NCI-H82 (cell line): Measurements from ENCODE around the gene TAGLN.

Source experiments
- DNase-seq: peaks from one replicate; lab custom pipeline; 2025; lab: John Stamatoyannopoulos, UW

The TAGLN gene

DNA sequence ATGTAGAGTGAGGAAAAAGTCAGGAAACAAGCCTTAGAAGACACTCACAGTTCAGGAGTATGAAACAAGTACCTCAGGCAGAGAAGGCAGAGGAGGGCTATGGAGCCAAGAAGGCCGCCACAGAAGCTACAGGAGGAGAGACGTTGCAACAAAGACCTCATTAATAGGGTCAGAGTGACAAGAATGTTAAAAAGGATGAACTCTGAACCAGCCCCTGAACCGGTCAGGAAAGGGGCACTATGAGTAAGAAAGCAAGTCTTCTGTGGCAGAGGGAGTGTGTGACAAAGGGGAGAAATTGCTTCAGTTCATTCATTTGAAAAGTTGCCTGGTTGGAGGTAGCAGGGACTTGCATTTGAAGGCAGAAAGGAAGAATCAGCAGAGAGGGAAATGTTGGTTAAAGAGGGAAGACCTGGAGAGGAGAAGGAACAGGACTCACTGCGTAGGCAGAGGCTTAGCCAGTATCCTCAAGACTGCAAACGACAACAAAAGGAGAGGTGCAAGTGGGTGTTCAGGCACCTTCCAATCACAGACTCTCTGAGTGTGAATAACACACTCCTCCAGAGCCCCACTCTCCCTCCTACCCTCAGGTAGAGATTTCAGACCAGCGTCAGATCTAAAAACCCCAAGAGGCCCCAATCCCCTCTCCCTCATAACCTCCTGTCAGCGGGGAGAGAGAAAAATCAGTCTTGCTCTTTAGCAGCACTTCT lies 15.4 kb downstream of the TAGLN start:
- no peak for DNase-seq

DNA sequence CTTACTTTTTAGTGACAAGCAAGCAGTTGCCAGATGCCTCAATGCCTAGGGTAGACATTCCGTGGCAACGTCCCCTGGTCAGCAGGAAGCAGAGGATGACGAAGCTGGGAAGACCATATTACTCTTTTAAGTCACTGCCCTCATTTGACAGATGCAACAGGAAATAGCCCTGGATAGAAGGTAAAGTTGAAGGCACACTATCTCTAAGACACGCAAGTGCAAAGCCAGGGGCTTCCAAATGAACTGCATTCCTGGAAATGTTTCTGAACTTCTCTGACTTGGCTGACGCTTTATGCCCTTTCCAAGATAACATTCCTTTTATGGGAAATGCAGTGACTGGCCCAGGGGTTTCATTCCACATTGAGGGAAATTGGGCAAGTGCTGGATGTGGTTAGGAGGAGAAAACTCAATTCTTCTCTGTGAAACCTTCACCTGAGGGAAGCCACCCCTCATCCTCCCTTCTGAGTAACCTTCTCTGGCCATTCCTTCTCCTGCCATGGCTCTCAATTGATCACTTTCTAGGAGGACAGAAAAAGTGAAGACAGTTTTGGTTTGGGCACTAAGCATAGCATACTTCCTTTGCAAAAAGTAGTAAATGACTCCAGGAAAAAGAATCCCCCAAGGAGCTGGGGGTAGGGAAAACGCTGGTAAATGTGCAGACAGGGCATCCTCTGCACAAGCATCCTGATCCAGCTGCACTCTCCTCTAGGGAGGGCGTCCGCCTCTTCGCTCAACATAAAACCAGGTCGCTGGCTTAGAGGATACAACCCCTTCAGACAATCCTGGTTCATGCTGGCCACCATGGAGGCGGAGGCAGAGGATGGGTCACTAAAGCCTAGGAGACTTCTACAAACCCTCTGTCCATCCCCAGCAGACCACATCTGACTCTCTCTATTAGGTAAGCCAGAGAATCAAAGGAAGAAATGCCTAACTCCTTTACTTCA lies 18.2 kb downstream of the TAGLN start:
- DNase-seq = no peak

DNA sequence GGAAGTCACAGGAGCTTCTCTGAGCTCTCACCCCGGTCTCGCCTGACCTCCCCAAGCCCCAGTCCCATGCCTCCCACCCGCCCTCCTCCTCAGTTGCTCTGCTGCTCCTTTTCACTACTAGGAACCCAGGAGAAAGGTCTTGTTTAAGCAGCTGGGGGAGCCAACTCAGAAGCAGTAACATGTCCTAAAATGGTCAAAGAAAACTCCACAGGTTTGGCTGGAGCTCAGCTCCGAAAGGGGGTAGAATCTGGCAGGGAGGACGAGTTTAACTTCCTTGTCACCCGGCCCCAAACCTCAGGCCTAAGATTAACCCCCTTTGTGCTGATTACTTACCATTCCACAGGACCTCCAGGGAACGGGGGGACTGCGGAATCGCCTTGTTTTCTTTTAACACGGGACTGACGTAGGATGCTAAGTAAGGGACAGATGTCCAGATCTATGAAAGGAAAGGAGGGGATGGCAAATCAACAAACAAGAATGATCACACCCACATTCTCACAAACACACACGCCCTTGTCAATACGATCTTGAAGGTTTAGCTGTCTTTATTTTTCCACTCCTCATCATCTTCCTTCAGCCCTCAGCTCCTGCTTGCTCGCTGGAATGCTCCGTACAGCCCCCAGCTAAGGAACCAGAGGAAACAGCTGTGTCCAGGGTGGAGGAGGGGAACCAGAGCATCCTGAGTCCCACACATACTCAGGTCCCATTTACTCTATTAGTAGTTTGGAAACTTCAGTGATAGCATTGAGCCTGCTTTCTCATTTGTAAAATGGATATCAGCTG lies 19.2 kb downstream of the TAGLN start:
- DNase-seq = no peak

DNA sequence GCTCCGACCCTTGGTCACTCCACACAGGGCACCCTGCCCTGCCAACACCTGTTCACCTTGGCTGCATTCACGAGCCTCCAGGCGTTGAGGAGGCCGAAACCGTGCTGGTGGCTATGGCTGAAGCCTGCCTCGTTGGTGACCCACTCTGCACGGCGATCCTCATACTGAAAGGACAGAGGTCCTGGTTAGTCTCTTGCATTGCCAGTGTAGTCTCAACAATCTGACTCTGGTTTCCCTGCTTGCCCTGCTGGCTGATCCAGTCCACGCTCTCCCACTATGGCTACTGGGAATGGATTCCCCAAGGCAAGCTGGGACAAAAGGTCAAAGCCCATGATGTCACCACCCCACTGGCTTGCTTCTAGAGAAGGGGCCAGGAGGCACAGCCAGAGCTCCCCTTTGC lies 19.8 kb downstream of the TAGLN start:
- DNase-seq = no peak

DNA sequence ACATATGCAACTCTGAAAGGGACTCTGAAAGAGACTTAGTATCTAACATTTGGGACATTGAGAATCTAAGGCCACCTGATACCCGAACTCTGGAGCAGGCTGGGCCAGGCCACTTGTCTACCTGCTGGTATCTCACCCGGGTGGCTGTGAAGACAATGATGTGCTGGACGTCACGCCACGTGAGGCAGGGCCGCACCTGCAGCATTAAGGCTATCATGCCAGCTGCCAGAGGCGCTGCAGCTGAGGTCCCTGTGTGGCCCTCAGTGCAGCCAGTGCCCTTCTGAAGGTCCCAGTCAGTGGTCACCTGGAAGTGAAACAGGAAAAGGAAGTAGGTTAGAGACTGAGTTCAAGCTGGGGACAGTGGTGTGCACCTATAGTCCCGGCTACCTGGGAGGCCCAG lies 20.3 kb downstream of the TAGLN start:
- no peak for DNase-seq

DNA sequence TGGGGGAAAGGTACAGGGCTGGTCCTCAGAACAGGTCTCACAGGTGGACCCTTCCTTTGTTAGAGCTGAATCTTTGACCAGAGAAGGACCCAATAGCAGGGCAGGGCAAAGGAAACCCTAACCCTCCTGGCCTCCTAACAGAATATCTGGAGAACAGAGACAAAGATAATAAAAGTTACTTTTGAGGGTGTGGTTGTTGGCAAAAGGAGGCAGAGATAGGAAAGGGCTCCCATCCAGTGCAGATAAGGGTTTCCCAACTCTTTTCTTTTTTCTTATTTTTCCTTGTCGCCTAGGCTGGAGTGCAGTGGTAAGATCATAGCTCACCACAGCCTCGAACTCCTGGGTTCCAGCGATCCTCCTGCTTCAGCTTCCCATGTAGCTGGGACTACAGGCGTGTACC lies 20.8 kb downstream of the TAGLN start:
- no peak for DNase-seq

DNA sequence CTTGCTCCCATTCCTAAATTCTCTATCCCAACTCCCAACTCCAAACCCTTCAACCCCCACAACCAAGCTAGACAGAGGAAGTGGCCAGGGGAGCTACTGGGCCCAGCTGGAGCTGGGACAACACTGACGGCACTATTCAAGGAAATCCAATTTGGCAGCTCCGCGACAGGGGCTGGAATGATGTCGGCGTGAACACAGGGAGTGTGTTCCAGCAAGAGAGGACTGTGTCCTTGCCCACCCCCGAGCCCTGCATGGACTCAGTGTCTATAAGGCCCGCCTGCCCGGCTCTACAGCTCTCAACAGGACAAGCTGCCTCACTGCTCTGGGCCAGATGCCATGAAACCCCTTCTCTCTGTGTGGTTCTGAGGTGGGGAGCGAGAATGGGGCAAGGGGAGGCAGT lies 21.4 kb downstream of the TAGLN start:
- DNase-seq = peak; percentile 41

DNA sequence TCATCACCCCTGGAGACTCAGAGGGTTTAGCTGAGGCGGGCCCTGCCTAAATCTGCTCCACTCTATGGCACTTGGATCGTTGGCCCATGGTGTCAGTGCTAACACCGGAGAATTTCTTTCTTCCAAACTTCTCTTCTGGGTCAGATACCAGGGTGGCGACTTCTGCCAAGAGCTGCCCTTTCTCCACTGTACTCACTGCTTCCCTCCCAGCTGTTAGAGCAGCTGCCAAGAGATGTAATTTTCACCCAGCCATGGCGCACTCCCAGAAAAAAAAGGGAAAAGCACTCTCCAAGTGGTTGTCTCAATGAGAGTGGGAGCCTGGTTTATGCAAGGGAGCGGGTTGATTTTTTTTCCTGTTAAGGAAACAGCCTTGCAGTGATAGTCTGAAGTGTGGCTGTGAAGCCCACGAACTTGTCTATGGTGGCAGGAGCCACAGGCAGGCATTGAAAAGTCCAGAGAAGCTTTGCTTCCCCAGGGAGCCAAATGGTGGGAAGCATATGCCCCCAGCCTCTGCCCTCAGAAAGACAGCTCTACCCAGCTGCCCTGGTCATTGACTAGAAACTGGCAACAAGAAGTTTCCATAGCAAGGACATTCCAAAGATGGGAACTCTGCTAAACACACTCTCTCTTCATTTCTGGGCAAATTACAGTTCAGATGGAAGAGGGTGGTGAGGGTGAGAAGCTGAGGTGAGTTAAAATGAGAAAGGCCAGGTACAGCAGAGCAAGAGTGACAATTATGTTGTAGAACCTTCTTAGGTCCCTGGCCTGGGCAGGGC lies 22.0 kb downstream of the TAGLN start:
- DNase-seq = no peak

DNA sequence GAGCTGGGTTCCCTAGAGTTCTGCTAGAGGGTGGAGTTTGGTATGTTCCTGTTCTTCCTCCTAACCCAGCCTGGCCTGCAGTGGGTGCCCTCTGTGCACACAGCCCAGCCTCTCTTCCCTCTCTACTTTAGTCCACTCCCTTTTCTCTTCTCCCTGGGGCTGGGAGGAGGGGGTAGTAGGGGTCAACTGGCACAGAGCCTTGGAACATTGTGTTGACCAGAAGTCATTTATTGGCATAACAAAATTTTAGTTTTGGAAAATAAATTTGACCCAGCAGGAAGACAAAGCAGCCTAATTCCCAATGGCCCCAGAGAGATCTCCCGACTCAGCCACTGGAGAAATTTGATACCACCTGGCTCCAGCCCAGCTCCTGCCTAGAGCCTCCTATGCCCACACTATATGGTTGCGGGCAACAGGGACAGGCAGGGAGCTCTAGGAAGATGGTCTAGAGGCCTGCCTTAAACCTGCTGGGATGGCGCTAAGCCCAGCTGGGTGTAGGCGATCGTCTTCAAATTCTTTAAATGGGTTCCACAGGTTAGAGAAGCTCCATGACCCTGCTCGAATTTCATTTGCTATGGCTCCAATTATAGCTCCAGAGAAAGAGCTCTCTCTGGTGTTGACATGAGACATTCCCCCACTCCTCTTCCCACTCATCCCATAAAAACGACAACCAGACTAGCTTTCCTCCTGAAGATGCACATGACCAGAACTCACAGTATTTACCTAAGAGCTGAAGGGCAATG lies 22.8 kb downstream of the TAGLN start:
- no peak for DNase-seq

DNA sequence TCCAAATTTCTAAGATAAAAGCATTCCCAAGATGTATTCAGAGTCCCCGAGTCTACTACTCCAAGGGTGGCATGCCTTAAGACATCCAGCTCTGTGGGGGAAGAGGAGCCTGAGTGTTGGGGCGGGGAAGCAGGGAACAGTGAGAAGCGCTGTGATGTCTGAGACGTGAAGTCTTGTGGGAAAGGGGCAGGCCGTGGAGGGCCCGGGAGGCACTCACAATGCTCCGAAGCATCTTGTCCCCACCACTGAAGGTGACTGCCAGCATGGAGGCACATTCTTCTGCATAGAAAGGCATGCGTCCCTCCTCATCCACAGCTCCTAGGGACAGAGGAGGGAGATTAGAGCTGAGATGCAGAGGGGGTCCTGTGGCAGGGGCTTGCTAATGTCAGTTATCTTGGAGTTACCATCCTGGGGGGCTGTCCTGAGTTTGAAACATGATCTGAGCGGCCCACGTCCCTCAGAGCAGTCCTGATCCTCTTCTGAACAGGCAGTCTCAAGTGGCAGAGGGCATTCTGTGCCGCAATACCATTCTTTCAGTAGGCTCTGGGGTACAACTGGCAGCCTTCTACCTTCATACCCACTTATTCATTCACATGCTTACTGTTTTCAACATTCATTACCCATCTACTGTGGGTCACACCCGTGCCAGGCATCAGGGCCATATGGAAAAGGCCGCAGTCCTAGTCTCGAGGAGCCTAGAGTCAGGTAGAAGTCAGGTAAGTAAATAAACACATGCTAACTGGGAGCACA lies 24.0 kb downstream of the TAGLN start:
- no peak for DNase-seq

DNA sequence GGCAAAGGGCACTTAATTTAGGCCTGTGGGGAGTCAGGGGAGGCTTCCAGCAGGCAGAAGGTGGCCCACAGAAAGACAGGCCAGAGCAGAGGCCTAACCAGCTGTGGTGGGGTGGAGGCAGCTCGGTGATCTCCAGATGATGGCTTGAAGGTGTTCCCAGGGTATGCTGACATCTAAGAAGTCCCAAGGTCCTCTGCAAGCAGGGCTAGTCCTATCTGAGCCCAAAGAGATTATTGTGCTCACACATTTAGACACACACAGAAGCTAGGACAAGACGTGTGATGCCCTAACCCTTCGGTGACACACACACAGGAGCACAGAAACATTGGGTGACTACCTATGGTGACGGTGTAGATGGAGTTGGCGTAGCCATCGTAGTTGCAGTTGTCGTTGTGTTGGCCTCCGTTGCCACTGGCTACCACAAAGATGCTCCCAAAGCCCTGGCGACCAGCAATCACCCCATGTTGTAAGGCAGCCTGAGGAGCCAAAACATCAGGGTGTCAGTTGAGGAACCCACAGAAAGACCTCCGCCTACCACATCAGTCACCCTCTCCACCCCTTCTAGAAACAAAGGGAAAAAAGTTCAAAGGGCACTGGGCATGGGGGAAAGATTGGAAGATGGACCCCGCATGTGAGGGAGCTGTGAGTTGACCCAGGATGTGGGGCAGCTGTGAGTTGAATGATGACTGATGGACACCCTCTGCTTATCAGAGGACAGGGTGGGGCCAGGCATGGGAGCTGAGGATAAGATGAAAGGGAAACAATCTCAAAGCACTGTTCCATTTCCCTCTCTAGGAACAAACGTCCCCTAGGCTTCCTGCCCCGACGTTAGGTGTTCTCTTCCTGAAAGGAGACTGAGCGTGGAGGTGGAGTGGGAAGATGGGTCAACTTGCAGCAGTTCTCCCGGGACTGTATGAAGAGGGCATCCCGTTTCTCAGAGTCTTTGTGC lies 24.8 kb downstream of the TAGLN start:
- DNase-seq = no peak

DNA sequence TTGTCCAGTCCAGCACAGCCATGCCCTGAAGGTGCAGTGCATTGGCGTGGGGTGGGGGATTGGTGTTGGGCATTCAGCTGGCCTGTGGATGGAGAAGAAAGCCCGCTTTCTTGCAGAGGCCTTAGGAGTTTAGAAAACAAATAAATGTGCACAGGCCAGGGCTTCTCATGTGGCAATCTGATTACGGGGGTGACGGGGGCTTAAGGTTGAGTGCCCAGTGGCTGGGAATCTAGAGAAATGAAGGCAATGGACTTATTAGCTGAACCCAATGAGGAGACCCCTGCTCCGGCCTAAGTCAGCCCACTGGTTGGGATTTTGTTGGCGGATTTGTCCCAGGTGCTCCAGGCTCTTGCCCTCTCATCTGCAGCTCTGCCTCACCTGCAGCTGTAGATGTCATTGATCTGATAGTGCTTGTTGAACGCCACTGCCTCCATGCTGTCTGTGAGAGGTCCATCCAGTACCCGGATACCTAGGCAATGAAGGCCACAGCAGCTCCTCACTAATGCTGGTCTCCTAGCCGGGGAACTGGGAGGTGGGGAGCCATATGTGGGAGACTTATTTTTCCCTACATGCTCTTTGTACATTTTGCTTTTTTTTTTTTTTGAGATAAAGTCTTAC lies 26.5 kb downstream of the TAGLN start:
- DNase-seq = no peak

DNA sequence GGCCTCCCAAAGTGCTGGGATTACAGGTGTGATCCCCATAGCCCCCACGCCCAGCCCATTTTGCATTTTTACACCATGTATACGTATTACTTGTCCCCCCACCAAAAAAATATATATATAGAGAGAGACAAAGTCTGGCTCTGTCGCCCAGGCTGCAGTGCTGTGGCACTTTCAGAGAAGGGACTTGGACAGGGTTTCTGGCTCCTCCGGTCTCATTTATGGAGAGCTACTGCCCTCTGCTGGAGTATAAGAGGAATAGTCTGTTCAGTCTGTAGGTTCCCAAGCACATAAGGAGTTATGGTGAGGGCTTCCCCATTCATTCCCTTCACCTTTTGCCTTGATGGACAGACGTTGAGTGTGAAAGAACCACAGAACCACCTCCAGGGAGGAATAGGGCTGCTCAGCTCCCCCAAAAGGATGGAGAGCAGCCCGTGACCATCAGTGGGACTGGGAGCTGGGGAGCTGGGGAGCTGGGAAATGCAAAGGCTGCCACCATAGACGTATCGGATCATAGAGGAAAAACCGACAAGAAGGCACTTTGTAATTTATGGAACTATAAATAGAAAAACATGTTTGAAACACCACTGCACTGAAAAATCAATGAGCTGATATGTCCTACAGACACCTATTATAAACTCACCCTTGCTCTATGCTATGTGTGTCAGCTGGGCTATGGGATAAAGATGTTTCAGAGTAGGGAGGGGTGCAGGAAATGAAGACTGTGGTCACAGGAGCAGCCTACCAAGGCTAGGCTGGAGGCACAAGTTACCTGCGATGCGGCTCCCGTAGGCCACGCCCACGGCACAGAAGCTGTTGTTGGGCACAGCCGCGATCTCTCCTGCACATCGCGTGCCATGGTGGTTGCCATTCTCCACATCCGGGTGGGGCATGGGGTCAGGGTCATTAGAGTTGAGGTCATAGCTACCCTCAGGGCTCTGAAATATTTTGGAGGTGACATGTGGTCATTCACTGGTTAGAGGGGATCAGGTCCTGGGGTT lies 27.5 kb downstream of the TAGLN start:
- peak; percentile 82 for DNase-seq

DNA sequence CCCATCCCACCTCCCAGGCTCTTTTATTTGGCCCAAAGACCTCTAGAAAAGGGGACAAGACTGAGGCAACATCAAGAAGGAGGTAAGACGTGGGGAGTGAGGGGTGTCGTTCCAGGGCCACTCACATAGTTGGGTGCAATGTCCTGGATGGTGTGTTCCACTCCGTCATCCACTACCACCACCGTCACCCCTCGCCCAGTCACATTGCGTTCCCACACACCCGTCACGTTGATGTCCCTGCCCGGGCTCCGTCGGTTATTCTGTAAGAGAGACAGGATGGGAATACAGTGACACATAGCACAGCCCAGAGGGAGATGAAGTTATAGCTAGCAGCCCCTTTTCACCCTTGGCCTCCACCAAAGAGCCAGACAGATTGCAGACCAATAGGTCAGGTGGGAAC lies 28.9 kb downstream of the TAGLN start:
- DNase-seq = no peak

DNA sequence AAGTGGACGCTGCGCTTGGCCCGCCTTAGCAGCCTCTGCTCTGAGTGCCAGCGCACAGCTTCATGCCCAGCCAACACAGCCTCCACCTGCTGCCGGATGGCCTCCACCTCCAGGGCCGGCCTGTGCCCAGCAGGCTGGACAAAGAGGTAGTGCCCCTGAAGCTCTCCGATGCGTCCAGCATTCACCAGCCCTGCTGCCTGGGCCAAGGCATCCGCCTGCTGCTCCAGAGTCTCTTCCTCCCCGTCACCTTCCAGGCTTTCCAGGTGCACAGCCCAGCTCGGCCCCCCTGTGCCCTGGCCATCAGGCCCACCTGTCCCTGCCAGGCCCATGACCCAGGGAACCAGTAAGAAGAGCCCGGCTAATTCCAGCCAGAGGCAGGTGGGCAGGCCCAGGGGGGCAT lies 30.2 kb downstream of the TAGLN start:
- DNase-seq = no peak

DNA sequence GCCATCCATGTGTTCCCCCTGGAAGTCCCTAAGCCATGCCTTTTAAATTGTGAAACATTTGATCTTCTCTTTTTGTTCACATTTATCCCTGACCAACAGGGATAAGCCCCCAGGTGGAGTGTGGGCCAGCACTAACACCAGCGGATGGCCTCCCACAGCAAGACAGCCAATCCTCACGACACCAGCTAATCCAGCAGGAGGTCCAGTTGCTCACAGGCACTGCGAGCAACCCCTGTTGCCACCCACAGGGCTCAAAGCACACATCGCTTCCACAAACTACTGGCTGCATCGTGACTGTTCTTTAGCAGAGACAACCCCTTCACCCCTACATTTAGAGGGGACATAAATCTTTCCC lies 30.7 kb downstream of the TAGLN start:
- DNase-seq = no peak

DNA sequence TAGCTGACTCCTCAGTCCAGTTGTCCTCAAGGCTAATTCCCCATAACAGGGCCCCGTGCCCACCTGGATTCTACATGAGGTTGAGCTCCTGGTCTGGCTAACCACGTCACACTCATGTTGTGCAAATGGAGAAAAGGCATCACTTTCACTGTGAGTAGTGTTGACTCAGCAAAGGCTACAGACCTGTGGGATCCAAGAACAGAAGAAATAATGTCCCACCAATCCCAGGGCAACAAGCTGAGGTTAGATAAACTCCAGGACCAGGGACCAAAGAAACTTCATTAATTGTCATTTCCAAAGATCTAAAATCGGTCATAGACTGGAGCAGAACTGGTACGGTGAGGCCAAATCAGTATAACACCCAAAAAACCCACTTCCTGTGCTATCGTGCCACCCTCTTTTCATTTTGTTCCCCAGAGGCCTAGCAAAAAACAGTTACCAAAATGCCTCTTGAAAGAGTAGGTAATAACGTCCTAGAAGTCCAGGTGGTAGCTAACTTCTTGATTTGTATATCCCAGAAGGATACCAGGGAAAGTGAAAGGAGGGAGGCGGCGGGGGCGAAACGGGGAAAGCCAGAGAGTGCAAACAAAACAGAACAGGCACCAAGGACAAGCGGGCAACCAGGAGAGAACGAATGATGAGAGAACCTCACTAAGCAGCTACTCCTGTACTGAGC lies 31.3 kb downstream of the TAGLN start:
- DNase-seq = no peak
